Urothelium cell line (cell line): ENCODE results near the gene IL1RAPL2.
"Not testable (repeated sequence)": the region's sequence is repeated elsewhere in the genome, so short reads cannot be mapped to it uniquely, and the experiment has no call there.

Source experiments
- DNase-seq: peaks from one replicate; pipeline ENCODE4 v3.0.0; 2011; ENCODE audit warnings: low spot score, mixed read lengths
- FAIRE-seq: peaks from 2 replicates; lab custom pipeline; 2011; peaks lifted over from hg19 to GRCh38; lab: Jason Lieb, UNC

IL1RAPL2 gene

GRCh38 chrX:104565791-104566680, at the start of gene IL1RAPL2:
TSS of gene IL1RAPL2 (plus strand) at chrX:104566199.
- DNase-seq (peak; percentile 41), FAIRE-seq (no peak)

GRCh38 chrX:104522386-104522785, 43.6 kb upstream of the IL1RAPL2 start:
- DNase-seq: no peak
- no peak for FAIRE-seq

- DNase-seq (no peak), FAIRE-seq (no peak)
These were observed 42.1 kb upstream of the IL1RAPL2 start for GRCh38 chrX:104523858-104524257.

- no peak for FAIRE-seq
These were observed 26.9 kb upstream of the IL1RAPL2 start for GRCh38 chrX:104539081-104539480.

DNA sequence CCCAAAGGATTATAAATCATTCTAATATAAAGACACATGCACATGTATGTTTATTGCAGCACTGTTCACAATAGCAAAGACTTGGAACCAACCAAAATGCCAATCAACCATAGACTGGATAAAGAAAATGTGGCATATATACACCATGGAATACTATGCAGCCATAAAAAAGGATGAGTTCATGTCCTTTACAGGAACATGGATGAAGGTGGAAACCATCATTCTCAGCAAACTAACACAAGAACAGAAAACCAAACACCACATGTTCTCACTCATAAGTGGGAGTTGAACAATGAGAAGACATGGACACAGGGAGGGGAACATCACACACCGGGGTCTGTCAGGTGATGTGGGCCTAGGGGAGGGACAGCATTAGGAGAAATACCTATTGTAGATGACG, 23.6 kb upstream of the IL1RAPL2 start:
- not testable (repeated sequence) for FAIRE-seq

More at GRCh38 chrX:104539081-104539480, 26.9 kb upstream of the IL1RAPL2 start:
- DNase-seq: no peak

GRCh38 chrX:104564335-104564734, 1.7 kb upstream of the IL1RAPL2 start:
- no peak for FAIRE-seq
- no peak for DNase-seq

More for the DNA sequence above, 23.6 kb upstream of the IL1RAPL2 start:
- not testable (repeated sequence) for DNase-seq

- DNase-seq (peak; percentile 0), FAIRE-seq (no peak)
These were observed 887 bp upstream of the IL1RAPL2 start for GRCh38 chrX:104564921-104565703.

- DNase-seq: peak; percentile 2
- no peak for FAIRE-seq
These were observed 892 bp downstream of the IL1RAPL2 start for GRCh38 chrX:104566681-104567501.

GRCh38 chrX:104567506-104567905, 1.5 kb downstream of the IL1RAPL2 start:
- FAIRE-seq: no peak

GRCh38 chrX:104568304-104568915, 2.4 kb downstream of the IL1RAPL2 start:
- no peak for DNase-seq
- FAIRE-seq: no peak

More at GRCh38 chrX:104567506-104567905, 1.5 kb downstream of the IL1RAPL2 start:
- no peak for DNase-seq

DNA sequence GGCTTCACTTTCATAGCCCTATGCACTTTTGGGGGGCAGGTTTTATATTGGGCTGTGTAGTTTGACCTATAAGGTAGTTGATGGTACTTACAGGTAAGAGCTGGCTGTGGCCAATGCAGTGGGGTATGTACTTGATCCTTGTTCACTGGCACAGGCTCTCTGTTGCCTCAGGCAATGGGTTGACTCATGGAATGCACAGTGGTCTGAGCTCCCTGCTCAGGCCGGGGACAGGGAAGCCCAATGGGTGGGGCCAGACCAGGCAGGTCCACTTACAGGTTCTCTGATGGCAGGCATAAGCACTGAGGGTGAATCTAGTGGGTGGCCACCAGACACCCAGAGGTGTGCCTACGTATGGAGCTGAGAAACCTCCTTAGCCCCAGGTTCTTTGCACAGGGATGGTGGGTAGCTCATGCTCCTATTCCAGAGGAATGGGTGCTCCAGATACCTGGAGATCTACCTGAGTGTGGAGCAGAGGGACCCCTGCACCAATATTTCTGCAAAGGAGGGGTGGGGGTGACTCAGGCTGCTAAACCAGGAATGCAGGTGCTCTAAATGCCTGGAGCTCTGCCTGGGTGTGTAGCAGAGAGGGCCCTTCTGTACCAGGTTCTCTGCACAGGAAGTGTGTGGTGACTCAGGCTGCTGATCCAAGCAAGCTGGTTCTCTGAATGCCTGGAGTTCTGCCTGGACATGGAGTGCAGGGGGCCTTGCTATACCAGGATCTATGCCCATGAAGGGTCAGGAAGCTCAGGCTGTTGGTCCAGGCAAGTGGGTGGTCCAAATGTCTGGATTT, 52.3 kb downstream of the IL1RAPL2 start:
- no peak for FAIRE-seq
- no peak for DNase-seq

GRCh38 chrX:104621781-104622180, 55.8 kb downstream of the IL1RAPL2 start:
- DNase-seq (no peak), FAIRE-seq (no peak)

- FAIRE-seq (no peak), DNase-seq (no peak)
These were observed 75.2 kb downstream of the IL1RAPL2 start for GRCh38 chrX:104641176-104641575.

GRCh38 chrX:104647084-104647483, 81.1 kb downstream of the IL1RAPL2 start:
- FAIRE-seq: no peak
- DNase-seq: no peak

DNA sequence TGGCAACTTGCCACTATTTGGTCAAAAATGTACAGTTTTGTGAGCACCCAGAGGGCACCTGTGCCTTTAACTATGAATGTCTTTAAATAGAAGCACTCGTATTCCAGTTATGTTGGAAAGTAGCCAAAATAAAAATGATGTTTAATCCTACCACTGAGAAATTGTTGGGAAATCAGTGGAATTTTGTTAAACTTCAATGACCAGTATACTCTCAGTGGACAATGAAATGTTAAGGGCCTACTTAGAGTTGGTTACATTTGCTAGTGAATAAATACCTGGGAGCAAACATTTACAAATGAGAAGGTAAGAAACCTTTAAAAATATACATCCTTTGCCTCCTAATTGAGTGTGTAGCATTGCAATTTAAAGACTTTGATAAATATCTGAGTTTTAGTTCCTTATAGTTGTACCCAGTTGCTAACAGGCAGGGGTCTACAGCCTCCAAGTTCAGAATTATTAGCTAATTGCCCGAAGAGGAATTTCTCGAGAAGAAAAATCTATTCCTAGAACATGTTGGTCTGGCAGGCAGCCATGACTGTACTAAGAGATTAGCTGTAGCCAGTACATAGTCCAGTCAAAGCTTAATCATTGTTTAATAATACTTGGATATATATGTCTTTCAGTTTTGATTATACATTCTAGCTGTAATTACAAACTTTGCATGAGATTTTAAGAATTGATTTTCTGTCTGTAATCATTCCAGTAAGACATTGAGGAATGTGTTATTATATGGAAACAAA, 93.2 kb downstream of the IL1RAPL2 start:
- FAIRE-seq (no peak), DNase-seq (no peak)

GRCh38 chrX:104660092-104660491, 94.1 kb downstream of the IL1RAPL2 start:
- DNase-seq (no peak), FAIRE-seq (no peak)

- no peak for DNase-seq
- no peak for FAIRE-seq
These were observed 96.7 kb downstream of the IL1RAPL2 start for GRCh38 chrX:104662694-104663093.

DNA sequence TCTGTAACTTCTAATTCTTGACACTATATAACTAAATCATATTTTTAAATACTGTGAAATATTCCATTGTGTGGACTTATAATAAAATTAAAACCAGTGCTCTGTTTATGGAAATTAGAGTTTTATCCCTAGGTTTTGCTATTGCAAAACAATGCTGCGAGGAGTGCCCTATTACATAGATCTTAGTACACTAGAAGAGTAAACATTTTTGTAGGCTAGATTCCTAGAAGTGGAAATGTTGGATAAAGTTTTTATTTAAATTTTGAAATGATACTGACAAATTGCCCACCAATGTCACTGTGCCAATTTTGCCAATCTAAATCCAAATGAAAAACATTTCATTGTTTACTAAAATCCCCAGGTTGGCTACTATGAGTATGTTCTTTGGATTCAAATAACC, 99.7 kb downstream of the IL1RAPL2 start:
- DNase-seq: no peak
- no peak for FAIRE-seq

DNA sequence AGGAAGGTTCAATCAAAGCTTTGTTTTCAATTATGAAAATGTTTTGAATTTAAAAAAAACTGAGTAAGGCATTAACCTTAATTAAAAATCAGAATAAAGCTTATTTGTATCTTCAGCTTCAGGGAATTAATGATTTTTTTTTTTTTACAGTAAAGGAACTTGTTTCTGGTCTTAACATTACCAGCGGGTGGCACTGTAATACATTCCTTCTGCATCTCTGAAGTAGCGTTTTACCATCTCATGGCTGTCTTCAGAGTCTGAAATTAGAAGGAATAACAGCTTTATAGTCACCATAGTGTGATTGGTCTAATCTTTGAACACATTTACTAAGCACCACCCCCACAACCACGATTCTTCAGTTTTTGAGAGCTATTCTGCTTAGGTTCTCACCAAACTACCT, 102.6 kb downstream of the IL1RAPL2 start:
- FAIRE-seq (no peak), DNase-seq (peak; percentile 1)
